HG03342 (cell line): ENCODE results near the gene RSRP1.
A peak's percentile ranks its signal among the peaks of the same experiment; 100 is the strongest.
"Not testable (repeated sequence)": the region's sequence is repeated elsewhere in the genome, so short reads cannot be mapped to it uniquely, and the experiment has no call there.

Experiments used
- ATAC-seq: cut with Tn5 transposase; IDR thresholded peaks from one replicate; pipeline ENCODE4 v1.9.1; 2021; ENCODE audit warnings: mild to moderate bottlenecking, moderate library complexity; ENCODE audit not compliant: unreplicated experiment

RSRP1 gene

GRCh38 chr1:25259813-25260212 is 12.6 kb upstream of the RSRP1 start:
- ATAC-seq = not testable (repeated sequence)

GRCh38 chr1:25257196-25257595 is 9.9 kb upstream of the RSRP1 start:
- no peak for ATAC-seq

- ATAC-seq = no peak
Observed at GRCh38 chr1:25256578-25256965, 9.3 kb upstream of the RSRP1 start.

- no peak for ATAC-seq
Observed at GRCh38 chr1:25255706-25256577, 8.7 kb upstream of the RSRP1 start.

GRCh38 chr1:25253911-25254310 is 6.7 kb upstream of the RSRP1 start:
- no peak for ATAC-seq

- peak; percentile 45 for ATAC-seq
Observed at GRCh38 chr1:25247829-25248754, 838 bp upstream of the RSRP1 start.

- ATAC-seq = peak; percentile 9
Observed at GRCh38 chr1:25246600-25247023, 642 bp downstream of the RSRP1 start.

- peak; percentile 4 for ATAC-seq
Observed at GRCh38 chr1:25245809-25246599, 1.2 kb downstream of the RSRP1 start.

- ATAC-seq = no peak
Observed at GRCh38 chr1:25245393-25245792, 1.9 kb downstream of the RSRP1 start.

GRCh38 chr1:25243907-25244306 is 3.3 kb downstream of the RSRP1 start:
- ATAC-seq = no peak

- ATAC-seq = peak; percentile 67
Observed at GRCh38 chr1:25239681-25240541, 7.3 kb downstream of the RSRP1 start.

GRCh38 chr1:25238046-25238445 is 9.2 kb downstream of the RSRP1 start:
- no peak for ATAC-seq

- ATAC-seq = not testable (repeated sequence)
Observed at GRCh38 chr1:25236261-25236660, 11.0 kb downstream of the RSRP1 start.

GRCh38 chr1:25235411-25235810 is 11.8 kb downstream of the RSRP1 start:
- not testable (repeated sequence) for ATAC-seq

GRCh38 chr1:25232866-25233784 is 14.1 kb downstream of the RSRP1 start:
- peak; percentile 49 for ATAC-seq

GRCh38 chr1:25232027-25232865 is 15.0 kb downstream of the RSRP1 start, which contains the start of gene SYF2:
Gene SYF2, minus strand, starts transcription at chr1:25232502. Its CDS starts 35 bp downstream, at chr1:25232467.
- peak; percentile 69 for ATAC-seq

GRCh38 chr1:25223471-25223870 is 23.8 kb downstream of the RSRP1 start:
- ATAC-seq = no peak

GRCh38 chr1:25222606-25223005 is 24.6 kb downstream of the RSRP1 start:
- ATAC-seq = no peak
